Fibroblast of the aortic adventitia (primary cell): ENCODE data around the gene DCAF8L2. TPM values are rescaled to one million over a fixed set of nuclear protein-coding genes. Genes with fewer than 3 reads are reported as not detected.
"Not testable (repeated sequence)": the region's sequence is repeated elsewhere in the genome, so short reads cannot be mapped to it uniquely, and the experiment has no call there.

Source experiments
- DNase-seq: peaks from one replicate; pipeline ENCODE4 v3.0.0-alpha.2; 2010; ENCODE audit warnings: low read depth
- H3K4me3 ChIP-seq: 2 replicates; pipeline ENCODE4 v1.5.1; 2011; ENCODE audit warnings: low read depth, mild to moderate bottlenecking, control low read depth, low read length, moderate library complexity
- CTCF ChIP-seq: IDR thresholded peaks from 2 replicates; pipeline ENCODE4 v1.5.1; 2011; ENCODE audit warnings: mild to moderate bottlenecking, low read length, control low read depth, inconsistent platforms; ENCODE audit not compliant: insufficient read depth
- total RNA-seq: library from RNA; depleted of rRNA; stranded (reverse); fragments of >200 nt; gene quantifications from 2 replicates; pipeline ENCODE4 v1.2.3, GENCODE V29; 2012; ENCODE audit warnings: low replicate concordance

The DCAF8L2 gene
- total RNA-seq, 1 donor: not detected

- no peak for DNase-seq
- no peak overlapping the region for H3K4me3 ChIP-seq
- TF ChIP-seq CTCF: no peak
Measured at GRCh38 chrX:27660878-27661277, 70.7 kb downstream of the DCAF8L2 start.

DNA sequence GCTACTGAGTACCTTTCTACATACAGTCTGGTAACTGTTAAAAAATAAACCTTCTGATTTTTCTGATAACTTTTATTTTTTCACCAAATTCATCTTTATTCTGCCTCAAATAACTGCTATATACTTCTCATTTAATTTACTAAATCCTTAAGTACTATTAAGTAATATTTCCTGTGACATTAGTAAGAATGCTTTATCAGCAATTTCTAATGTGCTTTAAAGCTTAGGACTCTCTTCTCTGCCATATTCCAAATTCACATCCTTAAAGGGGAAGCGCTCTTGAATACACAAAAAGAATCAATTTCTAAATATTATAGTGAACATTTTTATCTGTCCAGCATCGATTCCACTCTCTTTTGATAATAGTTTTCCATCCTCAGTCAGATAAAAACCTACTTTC is 81.1 kb downstream of the DCAF8L2 start:
- no peak overlapping the region for H3K4me3 ChIP-seq
- no peak for DNase-seq
- no peak for TF ChIP-seq CTCF

- no peak for TF ChIP-seq CTCF
- H3K4me3 ChIP-seq: no peak overlapping the region
- DNase-seq: no peak
Measured at GRCh38 chrX:27674491-27674890, 84.3 kb downstream of the DCAF8L2 start.

GRCh38 chrX:27675493-27675892 is 85.3 kb downstream of the DCAF8L2 start:
- H3K4me3 ChIP-seq: no peak overlapping the region
- DNase-seq: peak; percentile 30
- TF ChIP-seq CTCF: no peak

DNA sequence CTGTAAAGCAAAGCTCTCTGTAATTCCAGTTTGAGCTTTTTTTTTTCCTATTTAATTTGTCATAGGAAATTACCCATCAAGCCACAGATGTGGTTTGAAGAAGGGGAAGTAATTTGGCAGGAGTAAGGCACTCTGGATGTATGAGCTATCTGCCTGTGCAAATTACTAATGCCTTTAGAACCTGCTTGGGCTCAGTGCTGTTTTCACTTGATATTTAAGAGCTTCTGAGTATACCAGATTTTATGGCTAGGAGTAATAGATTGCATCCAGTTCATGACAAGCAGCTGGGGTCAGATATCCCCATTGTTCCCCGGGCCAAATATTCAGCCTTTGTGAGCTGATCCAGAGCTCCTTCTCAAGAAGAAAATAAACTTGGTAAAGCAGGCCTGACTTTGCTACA is 89.1 kb downstream of the DCAF8L2 start:
- H3K4me3 ChIP-seq: no peak overlapping the region
- DNase-seq: peak; percentile 56
- no peak for TF ChIP-seq CTCF

DNA sequence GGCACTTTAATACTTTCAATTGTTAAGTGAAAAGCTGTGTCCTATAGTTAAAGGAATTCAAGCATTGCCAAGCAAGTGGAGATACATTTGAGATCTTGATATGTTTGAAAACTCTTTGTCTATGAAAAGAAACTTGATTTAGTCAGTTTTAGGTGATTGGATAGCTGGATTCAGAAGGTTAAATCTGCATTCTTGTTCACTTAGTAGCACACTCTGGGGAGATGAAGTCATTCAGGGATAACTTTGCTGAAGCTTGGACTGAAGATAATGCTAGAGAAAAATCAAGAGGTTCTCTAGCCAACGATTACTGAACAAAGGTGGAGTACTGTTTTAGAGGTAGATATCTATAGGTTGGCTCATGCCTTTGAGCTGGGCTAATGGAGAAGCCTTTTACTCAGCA is 90.6 kb downstream of the DCAF8L2 start:
- DNase-seq: peak; percentile 80
- TF ChIP-seq CTCF: no peak
- H3K4me3 ChIP-seq: no peak overlapping the region

GRCh38 chrX:27683566-27684208 is 93.5 kb downstream of the DCAF8L2 start:
- DNase-seq: peak; percentile 21
- TF ChIP-seq CTCF: peak; percentile 54
- H3K4me3 ChIP-seq: not testable (repeated sequence)
